MCF 10A (cell line): ENCODE results near the gene PHACTR1. TPM values are rescaled to one million over a fixed set of nuclear protein-coding genes. Genes with fewer than 3 reads are reported as not detected.

Source experiments
- BruUV-seq: library from RNA; stranded (reverse); fragments of 400-500 nt; replicated peaks from 2 replicates; lab custom pipeline; 2021; lab: Mats Ljungman, UMichigan
- CTCF ChIA-PET: fragments of 300-600 bp; sonication (Branson Sonifier 250); formaldehyde crosslinking; extraction: SDS; loops from one replicate; lab custom pipeline; 2021; ENCODE audit warnings: antibody characterized with exemption, inconsistent platforms; lab: Yijun Ruan, JAX
- POLR2A ChIA-PET: fragments of 300-600, 350-650 bp; sonication (Branson Sonifier 250); formaldehyde crosslinking; extraction: SDS; loops from one replicate; lab custom pipeline; 2020; ENCODE audit warnings: antibody characterized with exemption, inconsistent platforms; lab: Yijun Ruan, JAX
- DNase-seq: peaks from one replicate; pipeline ENCODE4 v3.0.0-alpha.2; 2018; ENCODE audit not compliant: unreplicated experiment
- H3K27ac Mint-ChIP-seq: one replicate; pipeline ENCODE4 v1.8.0; 2022; ENCODE audit warnings: mild to moderate bottlenecking, low read depth, mixed read lengths; ENCODE audit not compliant: unreplicated experiment
- H3K27me3 Mint-ChIP-seq: one replicate; pipeline ENCODE4 v1.8.0; 2022; ENCODE audit warnings: mixed read lengths; ENCODE audit not compliant: insufficient read depth, unreplicated experiment
- H3K36me3 Mint-ChIP-seq: one replicate; pipeline ENCODE4 v1.8.0; 2022; ENCODE audit warnings: mild to moderate bottlenecking, moderate library complexity, mixed read lengths; ENCODE audit not compliant: insufficient read depth, unreplicated experiment
- H3K4me1 Mint-ChIP-seq: one replicate; pipeline ENCODE4 v1.8.0; 2022; ENCODE audit warnings: mixed read lengths; ENCODE audit not compliant: insufficient read depth, unreplicated experiment
- H3K4me3 Mint-ChIP-seq: one replicate; pipeline ENCODE4 v1.8.0; 2022; ENCODE audit warnings: mild to moderate bottlenecking, moderate library complexity, mixed read lengths; ENCODE audit not compliant: unreplicated experiment
- H3K9me3 Mint-ChIP-seq: one replicate; pipeline ENCODE4 v1.8.0; 2022; ENCODE audit warnings: mixed read lengths; ENCODE audit not compliant: unreplicated experiment
- intact Hi-C: fragments of 100-400 bp; cut with micrococcal nuclease; formaldehyde crosslinking; loops from 2 replicates; pipeline ENCODE4 v1.14.1; 2022
- total RNA-seq: library from RNA; stranded (reverse); gene quantifications from 2 replicates; pipeline ENCODE4 v1.2.3, GENCODE V29; 2022
- TF ChIP-seq, protein P1 (sequence below): fragments of 200-600 bp; IDR thresholded peaks from one replicate; pipeline ENCODE4 v1.8.0; 2022; ENCODE audit warnings: antibody characterized with exemption, mild to moderate bottlenecking; ENCODE audit not compliant: unreplicated experiment

The PHACTR1 gene
- total RNA-seq, 1 experiment from 2014 or later: not detected

DNA sequence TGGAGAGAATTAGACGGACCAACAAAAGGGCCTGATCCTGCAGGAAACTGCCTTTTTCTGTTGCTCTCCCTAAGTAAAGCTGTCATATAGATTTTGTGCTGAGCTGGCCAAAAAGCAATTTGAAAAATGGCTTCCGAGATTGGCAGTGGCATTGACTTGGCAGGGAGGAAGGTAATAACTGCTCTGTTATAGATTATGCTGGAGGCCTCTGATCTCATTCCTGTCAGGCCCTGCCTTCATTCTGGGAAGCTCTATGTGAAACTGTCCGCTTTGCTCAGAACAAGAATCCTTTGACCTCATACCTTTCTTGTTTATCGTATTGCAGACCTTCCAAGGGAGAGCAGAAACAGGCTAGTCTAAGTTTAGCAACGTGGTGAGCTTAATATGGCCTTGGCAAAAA, 234.4 kb downstream of the PHACTR1 start:
- BruUV-seq: no TSS peak
- Mint-ChIP-seq H3K4me3 (no peak overlapping the region), H3K4me1 (no peaks in the 10 kb centered on the region), H3K9me3 (peaks cover 7% of the 10 kb centered on the region), H3K27ac (no peak overlapping the region), H3K36me3 (no peaks in the 10 kb centered on the region), H3K27me3 (peaks cover 38% of the 10 kb centered on the region)
- ChIA-PET CTCF (interaction anchor here (1.2 kb wide), 1 partner anchor 13 kb away, joined by 4 read pairs; no protein-coding TSS in a partner anchor), POLR2A (no interaction called here)
- no peak for DNase-seq
- TF ChIP-seq, protein P1, sequence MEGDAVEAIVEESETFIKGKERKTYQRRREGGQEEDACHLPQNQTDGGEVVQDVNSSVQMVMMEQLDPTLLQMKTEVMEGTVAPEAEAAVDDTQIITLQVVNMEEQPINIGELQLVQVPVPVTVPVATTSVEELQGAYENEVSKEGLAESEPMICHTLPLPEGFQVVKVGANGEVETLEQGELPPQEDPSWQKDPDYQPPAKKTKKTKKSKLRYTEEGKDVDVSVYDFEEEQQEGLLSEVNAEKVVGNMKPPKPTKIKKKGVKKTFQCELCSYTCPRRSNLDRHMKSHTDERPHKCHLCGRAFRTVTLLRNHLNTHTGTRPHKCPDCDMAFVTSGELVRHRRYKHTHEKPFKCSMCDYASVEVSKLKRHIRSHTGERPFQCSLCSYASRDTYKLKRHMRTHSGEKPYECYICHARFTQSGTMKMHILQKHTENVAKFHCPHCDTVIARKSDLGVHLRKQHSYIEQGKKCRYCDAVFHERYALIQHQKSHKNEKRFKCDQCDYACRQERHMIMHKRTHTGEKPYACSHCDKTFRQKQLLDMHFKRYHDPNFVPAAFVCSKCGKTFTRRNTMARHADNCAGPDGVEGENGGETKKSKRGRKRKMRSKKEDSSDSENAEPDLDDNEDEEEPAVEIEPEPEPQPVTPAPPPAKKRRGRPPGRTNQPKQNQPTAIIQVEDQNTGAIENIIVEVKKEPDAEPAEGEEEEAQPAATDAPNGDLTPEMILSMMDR: no peak
- intact Hi-C loops: no loop called here

DNA sequence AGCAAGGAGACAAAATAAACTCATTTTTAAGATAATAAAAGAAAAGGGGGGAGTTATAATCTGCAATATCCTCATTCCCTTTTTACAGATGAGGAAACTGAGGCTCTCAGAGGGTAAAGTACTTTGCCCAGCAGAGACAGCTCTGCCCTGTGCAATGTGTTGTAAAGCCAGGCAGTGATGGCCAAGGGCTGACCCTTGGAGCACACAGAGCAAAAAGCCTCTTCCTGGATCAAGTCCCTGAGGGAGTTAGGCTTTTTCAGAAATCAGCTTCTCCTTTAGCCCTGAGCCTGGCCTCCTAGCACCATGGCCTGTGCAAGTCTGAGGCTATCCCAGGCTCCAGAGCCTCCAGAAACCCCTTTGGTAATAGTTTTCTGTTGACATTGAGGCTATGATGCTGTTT, 234.8 kb downstream of the PHACTR1 start:
- H3K4me1 Mint-ChIP-seq: no peaks in the 10 kb centered on the region
- ChIA-PET POLR2A (no interaction called here), CTCF (interaction anchor here (1.2 kb wide), 1 partner anchor 13 kb away, joined by 4 read pairs; no protein-coding TSS in a partner anchor)
- H3K9me3 Mint-ChIP-seq: peaks cover 3% of the 10 kb centered on the region
- H3K27ac Mint-ChIP-seq: no peak overlapping the region
- TF ChIP-seq, protein P1: no peak
- no peak for DNase-seq
- BruUV-seq: no TSS peak
- H3K27me3 Mint-ChIP-seq: peaks cover 38% of the 10 kb centered on the region
- no peak overlapping the region for H3K4me3 Mint-ChIP-seq
- no peaks in the 10 kb centered on the region for H3K36me3 Mint-ChIP-seq
- intact Hi-C loops: no loop called here

DNA sequence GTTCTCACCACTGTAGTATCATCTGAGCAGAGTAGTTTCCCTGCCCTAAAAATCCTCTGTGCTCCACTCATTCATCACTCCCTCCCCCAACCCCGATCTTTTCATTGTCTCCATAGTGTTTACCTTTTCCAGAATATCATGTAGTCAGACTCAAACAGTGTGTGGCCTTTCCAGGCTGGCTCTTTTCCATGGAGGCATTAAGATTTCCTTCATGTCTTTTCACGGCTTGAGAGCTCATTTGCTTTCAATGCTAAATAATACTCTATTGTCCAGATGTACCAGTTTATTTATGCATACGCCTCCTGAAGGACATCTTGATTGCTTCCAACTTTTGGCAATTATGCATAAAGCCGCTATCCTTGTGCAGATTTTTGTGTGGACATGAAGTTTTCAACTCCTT, 235.8 kb downstream of the PHACTR1 start:
- BruUV-seq: no TSS peak
- Mint-ChIP-seq H3K4me3 (no peak overlapping the region), H3K4me1 (peaks cover 2% of the 10 kb centered on the region), H3K36me3 (no peaks in the 10 kb centered on the region), H3K27ac (no peak overlapping the region), H3K9me3 (no peaks in the 10 kb centered on the region), H3K27me3 (peaks cover 40% of the 10 kb centered on the region)
- CTCF ChIA-PET: interaction anchor here (0.8 kb wide), 1 partner anchor 60 kb away, joined by 3 read pairs; no protein-coding TSS in a partner anchor
- DNase-seq: no peak
- TF ChIP-seq, protein P1: no peak
- intact Hi-C loops: no loop called here
- POLR2A ChIA-PET: no interaction called here

DNA sequence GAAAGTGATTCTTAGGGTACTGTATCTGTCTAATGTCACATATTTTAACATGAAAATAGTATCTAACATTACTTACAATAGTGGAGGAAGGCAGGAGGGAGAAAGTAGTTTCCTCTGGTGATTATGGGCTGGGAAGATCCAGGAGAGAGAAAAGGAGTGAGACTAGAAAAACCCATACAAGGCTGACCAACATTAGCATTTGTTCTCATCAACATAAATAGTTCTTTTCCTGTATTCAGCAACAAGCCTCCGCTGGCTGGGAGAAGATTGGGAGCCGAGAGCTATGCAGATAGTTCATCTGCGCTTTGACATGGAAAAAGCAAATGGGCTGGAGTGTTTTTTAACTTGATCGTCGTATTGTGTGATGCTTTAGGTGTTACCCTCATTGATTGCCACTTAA, 239.4 kb downstream of the PHACTR1 start:
- ChIA-PET POLR2A (no interaction called here), CTCF (no interaction called here)
- BruUV-seq: no TSS peak
- Mint-ChIP-seq H3K4me1 (peaks cover 13% of the 10 kb centered on the region), H3K4me3 (no peak overlapping the region), H3K27ac (no peak overlapping the region), H3K36me3 (no peaks in the 10 kb centered on the region), H3K9me3 (no peaks in the 10 kb centered on the region), H3K27me3 (peaks cover 54% of the 10 kb centered on the region)
- intact Hi-C loops: no loop called here
- TF ChIP-seq, protein P1: no peak
- DNase-seq: no peak
